Astrocyte (in vitro differentiated cells and primary cell): Measurements from ENCODE around the gene CBY1.

Experiments
- CTCF ChIP-seq: IDR thresholded peaks from 2 replicates; pipeline ENCODE4 v1.5.1; 2011; ENCODE audit warnings: low read depth, mild to moderate bottlenecking, inconsistent platforms, low read length, moderate library complexity; ENCODE audit not compliant: insufficient read depth
- EZH2 ChIP-seq: IDR thresholded peaks from 2 replicates; pipeline ENCODE4 v1.6.1; 2012; ENCODE audit warnings: mild to moderate bottlenecking, low read length, inconsistent platforms; ENCODE audit not compliant: insufficient read depth

- TF ChIP-seq CTCF (no peak), EZH2 (no peak)
Observed at GRCh38 chr22:38716826-38717225, 60.4 kb downstream of the CBY1 start.
